ENCODE results near the gene DNAAF8. TPM values are rescaled to one million over a fixed set of nuclear protein-coding genes. Genes with fewer than 3 reads are reported as not detected.

DNAAF8 gene
- total and polyA plus RNA-seq, 2 donors (not counting 3 experiments of a cell fraction or from before 2014, with no cell fraction given): 0.58 to 1.0 TPM

- ChIA-PET POLR2A (no interaction called here), CTCF (interaction anchor here (0.7 kb wide), 1 partner anchor 37 kb away, joined by 3 read pairs; no protein-coding TSS in a partner anchor)
- Histone ChIP-seq H3K4me2 (ENCODE audit: insufficient read depth, low read length) (no peak overlapping the region), H3K4me1 (ENCODE audit: control insufficient read depth, extremely low read depth, insufficient read depth, low read length) (no peaks in the 10 kb centered on the region), H3K27me3 (ENCODE audit: control insufficient read depth in 2 of 2, insufficient read depth in 2 of 2, low read length in 2 of 2) (no peaks in the 10 kb centered on the region), H3K9ac (replicated peaks; ENCODE audit: extremely low read depth, insufficient read depth, low read length) (no peak overlapping the region), H2AFZ (ENCODE audit: low read depth, low read length) (no peak overlapping the region), H3K9me3 (replicated peaks; ENCODE audit: control insufficient read depth, insufficient read depth, low read length) (no peaks in the 10 kb centered on the region), H3K4me3 (replicated peaks in 1 of 3; ENCODE audit: insufficient read depth in 1 of 3, low read depth in 1 of 3, low read length in 3 of 3) (no peak overlapping the region), H3K36me3 (ENCODE audit: control insufficient read depth in 2 of 2, extremely low read depth in 1 of 2, insufficient read depth in 2 of 2, low read length in 2 of 2) (no peaks in the 10 kb centered on the region), H3K27ac (ENCODE audit: insufficient read depth, low read depth, low read length) (no peak overlapping the region), H4K20me1 (replicated peaks; ENCODE audit: control insufficient read depth, extremely low read depth, insufficient read depth, low read length) (no peaks in the 10 kb centered on the region), H3K9me1 (replicated peaks; ENCODE audit: control insufficient read depth, extremely low read depth, insufficient read depth, low read length) (no peaks in the 10 kb centered on the region), H3K79me2 (ENCODE audit: control insufficient read depth, insufficient read depth, low read length) (no peaks in the 10 kb centered on the region)
- BruUV-seq (replicated peaks): no TSS peak
- dilution Hi-C loops (cut with MboI; ENCODE audit: extremely low pct_ligation_motif_present, low sequenced_read_pairs) (no loop called here), intact Hi-C loops (cut with micrococcal nuclease) (no loop called here)
- TF ChIP-seq, protein P1, sequence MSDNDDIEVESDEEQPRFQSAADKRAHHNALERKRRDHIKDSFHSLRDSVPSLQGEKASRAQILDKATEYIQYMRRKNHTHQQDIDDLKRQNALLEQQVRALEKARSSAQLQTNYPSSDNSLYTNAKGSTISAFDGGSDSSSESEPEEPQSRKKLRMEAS (IDR thresholded peaks at IDR 0.05; ENCODE audit: insufficient read depth, insufficient read length): no peak
- TF ChIP-seq MYC (IDR thresholded peaks at IDR 0.05; ENCODE audit: low read depth, low read length): no peak
- TF ChIP-seq, protein P2, sequence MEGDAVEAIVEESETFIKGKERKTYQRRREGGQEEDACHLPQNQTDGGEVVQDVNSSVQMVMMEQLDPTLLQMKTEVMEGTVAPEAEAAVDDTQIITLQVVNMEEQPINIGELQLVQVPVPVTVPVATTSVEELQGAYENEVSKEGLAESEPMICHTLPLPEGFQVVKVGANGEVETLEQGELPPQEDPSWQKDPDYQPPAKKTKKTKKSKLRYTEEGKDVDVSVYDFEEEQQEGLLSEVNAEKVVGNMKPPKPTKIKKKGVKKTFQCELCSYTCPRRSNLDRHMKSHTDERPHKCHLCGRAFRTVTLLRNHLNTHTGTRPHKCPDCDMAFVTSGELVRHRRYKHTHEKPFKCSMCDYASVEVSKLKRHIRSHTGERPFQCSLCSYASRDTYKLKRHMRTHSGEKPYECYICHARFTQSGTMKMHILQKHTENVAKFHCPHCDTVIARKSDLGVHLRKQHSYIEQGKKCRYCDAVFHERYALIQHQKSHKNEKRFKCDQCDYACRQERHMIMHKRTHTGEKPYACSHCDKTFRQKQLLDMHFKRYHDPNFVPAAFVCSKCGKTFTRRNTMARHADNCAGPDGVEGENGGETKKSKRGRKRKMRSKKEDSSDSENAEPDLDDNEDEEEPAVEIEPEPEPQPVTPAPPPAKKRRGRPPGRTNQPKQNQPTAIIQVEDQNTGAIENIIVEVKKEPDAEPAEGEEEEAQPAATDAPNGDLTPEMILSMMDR (IDR thresholded peaks at IDR 0.05; ENCODE audit: extremely low read depth in 1 of 2, insufficient read depth in 1 of 2, low read depth in 1 of 2, low read length in 2 of 2): no peak
- no peak for TF ChIP-seq FOS (IDR thresholded peaks at IDR 0.05; ENCODE audit: borderline replicate concordance, insufficient read depth, low read length)
- TF ChIP-seq GATA2 (IDR thresholded peaks at IDR 0.05; ENCODE audit: insufficient read depth, insufficient read length, low read depth, low read length): no peak
- TF ChIP-seq JUN (IDR thresholded peaks at IDR 0.05; ENCODE audit: borderline replicate concordance, insufficient read depth, insufficient read length, low read depth): no peak
- no peak for TF ChIP-seq EZH2 (IDR thresholded peaks at IDR 0.05; ENCODE audit: borderline replicate concordance, low read depth, low read length, severe bottlenecking)
- TF ChIP-seq POLR2AphosphoS5 (IDR thresholded peaks at IDR 0.05; ENCODE audit: insufficient read depth, low read depth, low read length): no peak
- no peak for TF ChIP-seq POLR2A (IDR thresholded peaks at IDR 0.05; ENCODE audit: low read depth, low read length)
- no peak for DNase-seq (ENCODE audit: low read depth, low spot score)
- FAIRE-seq: no peak
These were observed 55.9 kb downstream of the DNAAF8 start for GRCh38 chr16:4790261-4790660.

Data from endothelial cell of umbilical vein (primary cell).